Urothelium cell line (cell line): ENCODE data around the gene TULP4.
A peak's percentile ranks its signal among the peaks of the same experiment; 100 is the strongest.
"Not testable (repeated sequence)": the region's sequence is repeated elsewhere in the genome, so short reads cannot be mapped to it uniquely, and the experiment has no call there.

Experiments
- DNase-seq: peaks from one replicate; pipeline ENCODE4 v3.0.0; 2011; ENCODE audit warnings: low spot score, mixed read lengths
- FAIRE-seq: peaks from 2 replicates; lab custom pipeline; 2011; peaks lifted over from hg19 to GRCh38; lab: Jason Lieb, UNC

The TULP4 gene

DNA sequence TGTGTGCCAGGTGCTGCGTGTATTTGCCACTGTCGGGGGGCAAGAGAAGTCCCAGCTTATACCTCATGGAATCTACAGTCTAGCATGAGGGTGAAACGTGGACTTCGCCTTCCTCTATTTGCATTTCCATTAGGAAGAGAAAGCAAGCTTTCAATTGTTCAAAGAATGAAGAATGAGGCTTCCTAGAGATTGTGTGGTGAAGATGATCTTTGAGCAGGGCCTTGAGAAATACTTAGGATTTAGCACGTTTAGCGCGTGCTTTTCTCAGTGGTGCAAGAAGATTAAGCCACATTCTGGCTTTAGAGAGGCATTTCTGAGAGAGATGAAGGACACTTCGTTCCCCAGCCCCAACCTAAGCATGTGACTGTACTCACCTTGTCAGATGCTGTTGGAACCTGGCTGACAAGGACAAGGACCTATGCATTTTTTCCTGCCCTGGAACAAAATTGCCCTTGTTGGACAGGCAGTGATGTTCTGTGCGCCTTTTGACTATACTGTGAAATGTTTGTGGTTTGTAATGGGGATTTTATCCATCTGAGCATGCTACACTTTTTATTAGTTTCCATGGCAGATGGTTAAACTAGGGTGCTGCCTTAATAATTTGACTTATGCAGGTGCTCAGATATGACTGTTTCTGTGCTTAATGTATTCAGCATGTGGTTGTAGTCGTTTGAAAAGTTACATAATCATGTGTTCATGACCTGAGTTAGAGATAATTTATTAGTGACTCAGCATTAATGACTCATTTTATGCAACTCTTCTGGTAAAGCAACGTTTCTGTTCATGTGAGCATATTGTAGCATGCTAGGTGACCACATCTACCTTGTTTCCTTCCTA is 10.7 kb downstream of the TULP4 start:
- FAIRE-seq (no peak), DNase-seq (peak; percentile 31)

DNA sequence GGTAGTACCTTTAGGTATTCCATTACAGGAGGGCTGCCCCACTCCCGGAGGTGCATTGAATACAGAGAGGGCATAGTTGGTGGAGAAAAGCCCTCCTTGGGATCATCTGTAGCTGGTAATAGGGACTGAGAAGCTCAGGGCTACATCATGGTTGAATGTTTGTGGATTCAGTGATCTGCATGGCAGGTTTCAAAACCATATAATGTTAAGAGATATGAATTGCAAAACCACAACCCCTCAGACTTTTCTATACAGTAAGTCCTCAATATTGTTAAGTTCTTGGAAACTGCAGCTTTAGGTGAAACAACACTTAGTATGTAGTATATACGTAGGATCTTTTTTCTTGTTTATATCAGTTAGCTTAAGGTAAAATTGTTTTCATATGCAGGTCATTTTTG is 11.3 kb downstream of the TULP4 start:
- FAIRE-seq: no peak

DNA sequence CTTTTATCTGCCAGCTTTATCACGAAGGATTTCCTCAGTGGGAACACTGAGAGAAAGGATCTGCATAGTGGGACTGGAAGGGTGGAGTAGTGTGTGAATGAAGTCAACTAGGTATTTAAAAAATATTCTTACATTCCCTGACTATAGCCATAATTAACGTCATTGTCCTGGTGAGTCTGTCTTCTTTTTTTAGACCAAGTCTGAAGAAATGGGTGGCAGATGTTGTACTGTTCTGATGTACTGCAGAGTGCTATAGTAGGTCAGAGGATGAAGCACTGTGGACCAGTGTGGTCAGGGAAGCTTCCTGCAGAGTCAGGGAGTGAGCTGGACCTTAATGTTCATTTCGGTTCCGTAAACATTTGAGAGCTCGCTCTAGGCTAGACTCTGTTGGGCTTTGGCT is 11.9 kb downstream of the TULP4 start:
- no peak for DNase-seq
- no peak for FAIRE-seq

More for the DNA sequence above, 11.3 kb downstream of the TULP4 start:
- DNase-seq: no peak

DNA sequence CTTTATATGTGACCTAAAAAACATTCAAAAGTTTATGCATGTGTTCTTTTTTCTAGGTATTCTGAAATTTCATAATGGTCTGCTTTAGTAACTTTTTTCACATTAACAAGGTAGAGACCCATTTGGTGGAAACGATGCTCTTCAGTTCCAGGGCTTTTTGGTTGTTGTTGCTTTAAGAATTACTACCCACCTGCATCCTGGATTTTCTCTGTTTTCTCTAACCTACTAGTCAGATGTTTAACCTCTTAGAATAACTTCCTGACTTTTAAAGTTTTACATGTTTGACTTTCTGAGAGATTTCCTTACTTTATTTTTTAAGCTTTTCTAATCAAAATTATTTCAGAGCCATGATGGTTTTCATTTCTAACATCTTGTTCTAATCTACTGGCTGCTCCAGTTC is 14.9 kb downstream of the TULP4 start:
- DNase-seq (no peak), FAIRE-seq (no peak)

DNA sequence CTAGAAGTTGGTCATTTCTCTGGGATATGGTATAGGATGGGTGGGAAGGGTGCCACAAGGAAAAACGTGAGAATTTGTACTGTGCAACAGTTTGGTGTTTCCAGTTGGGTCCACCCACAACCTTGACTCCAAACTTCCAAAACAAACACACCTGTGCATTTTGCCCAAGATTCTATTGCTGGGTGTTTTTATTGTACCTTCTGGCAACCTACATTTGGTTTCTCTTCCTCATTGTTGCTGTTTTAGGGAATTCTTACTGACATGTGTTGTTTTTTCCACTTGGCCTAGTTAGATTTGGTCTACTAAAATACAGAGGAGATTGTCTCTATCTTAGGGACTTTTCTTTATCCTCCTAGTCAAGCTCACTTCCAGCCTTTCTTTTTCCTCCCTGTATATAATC is 16.7 kb downstream of the TULP4 start:
- FAIRE-seq (no peak), DNase-seq (no peak)

DNA sequence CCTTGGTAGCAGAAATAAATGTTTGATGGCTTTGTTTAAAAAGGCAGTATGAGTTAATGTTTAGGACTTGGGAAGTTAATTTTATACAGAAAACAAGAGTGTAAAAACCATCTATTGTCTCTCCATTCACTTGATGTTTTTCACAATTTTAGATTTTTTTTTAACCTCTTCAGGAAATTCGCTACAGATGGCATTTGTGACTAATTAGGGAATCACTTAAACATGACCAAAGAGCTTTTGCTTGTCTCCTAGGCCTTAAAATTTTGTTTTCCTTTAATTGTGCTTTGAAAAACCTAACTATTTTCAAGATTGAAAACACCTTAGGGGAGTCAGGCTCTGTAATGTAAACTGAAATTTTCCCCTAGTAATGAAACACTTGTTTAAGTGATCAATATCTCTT is 17.3 kb downstream of the TULP4 start:
- DNase-seq: no peak
- FAIRE-seq: no peak

DNA sequence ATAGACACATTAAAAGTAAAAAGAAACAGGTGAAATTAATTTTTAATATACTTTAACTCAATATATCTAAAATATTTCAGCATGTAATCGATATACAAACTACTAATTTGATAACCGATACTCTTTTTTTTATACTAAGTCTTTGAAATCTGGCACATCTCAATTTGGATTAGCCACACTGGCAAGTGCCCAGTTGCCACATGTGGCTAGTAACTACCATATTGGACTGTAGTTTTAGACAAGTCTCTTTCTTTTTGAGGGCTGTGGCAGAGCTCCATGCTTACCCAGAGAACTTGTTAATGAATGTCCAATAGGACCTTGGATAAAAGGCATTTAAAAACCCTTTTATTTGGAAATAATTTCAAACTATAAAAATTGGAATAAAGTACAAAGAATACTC is 17.8 kb downstream of the TULP4 start:
- DNase-seq: no peak
- FAIRE-seq: no peak

DNA sequence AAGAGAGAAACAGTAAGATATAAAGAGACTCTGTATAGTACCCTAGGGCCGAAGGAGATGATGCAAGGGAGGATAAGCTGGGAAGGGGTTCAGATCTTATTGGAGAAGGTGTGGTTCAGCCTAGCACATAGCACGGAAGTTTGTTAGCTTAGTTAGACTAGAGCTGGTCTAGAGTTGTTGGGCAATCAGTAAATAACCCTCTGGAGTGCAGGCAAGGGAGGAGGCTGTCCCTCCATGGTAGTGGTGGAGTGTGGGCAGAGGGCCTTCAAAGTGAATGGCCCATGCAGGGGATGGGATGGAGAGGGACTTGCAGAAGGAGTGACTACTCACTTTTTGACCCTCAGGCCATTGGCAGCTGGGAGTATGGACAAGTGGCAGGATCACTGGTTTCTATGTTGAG is 20.0 kb downstream of the TULP4 start:
- DNase-seq: no peak
- FAIRE-seq: no peak

DNA sequence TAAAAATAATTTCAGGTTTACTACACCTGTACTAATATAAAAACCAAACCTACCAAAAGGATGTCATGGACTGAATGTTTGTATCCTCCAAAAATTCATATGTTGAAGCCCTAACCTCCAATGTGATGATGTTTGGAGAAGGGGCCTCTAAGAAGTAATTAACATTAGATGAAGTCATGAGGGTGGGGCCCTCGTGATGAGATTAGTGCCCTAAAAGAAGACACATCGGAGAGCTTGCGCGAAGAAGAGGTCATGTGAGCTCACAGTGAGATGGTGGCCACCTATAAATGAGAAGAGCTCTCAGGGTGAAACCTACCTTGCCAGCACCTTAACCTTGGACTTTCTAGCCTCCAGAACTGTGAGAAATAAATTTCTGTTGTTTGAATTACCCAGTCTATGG is 20.8 kb downstream of the TULP4 start:
- FAIRE-seq: no peak
- DNase-seq: no peak

DNA sequence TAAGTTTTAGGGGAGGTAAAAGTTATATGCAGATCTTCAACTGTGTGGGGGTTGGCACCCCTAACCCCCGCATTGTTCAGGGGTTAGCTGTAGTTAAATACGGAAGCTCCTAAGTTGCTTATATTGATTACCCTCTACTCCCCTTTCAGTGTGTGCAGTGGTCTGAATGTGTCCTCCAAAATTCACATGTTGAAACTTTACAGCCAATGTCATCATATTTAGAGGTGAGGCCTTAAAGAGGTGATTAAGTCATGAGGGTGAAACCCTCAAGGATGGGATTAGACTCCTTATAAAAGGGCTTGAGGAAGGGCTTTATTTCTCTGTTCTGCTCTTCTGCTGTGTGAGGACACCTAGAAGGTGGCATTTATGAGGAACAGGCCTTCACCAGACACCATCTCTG is 22.3 kb downstream of the TULP4 start:
- no peak for FAIRE-seq
- no peak for DNase-seq

DNA sequence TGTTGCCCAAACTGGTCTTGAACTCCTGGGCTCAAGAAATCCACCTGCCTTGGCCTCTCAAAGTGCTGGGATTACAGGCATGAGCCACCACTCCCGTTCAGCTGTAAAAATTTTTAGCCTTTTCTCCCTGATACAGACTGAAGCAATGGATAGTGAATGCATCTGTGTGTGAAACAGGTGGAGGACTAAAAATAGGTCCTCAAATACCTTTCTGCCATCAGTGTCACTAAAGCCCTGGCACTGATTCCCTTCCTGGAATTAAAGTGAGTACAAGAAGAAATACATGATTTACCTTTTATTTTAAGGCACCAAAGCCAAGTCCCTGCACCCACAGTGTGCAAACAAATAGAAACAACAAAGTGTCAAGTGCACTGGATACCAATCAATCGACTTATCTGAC is 25.1 kb downstream of the TULP4 start:
- FAIRE-seq (no peak), DNase-seq (no peak)

DNA sequence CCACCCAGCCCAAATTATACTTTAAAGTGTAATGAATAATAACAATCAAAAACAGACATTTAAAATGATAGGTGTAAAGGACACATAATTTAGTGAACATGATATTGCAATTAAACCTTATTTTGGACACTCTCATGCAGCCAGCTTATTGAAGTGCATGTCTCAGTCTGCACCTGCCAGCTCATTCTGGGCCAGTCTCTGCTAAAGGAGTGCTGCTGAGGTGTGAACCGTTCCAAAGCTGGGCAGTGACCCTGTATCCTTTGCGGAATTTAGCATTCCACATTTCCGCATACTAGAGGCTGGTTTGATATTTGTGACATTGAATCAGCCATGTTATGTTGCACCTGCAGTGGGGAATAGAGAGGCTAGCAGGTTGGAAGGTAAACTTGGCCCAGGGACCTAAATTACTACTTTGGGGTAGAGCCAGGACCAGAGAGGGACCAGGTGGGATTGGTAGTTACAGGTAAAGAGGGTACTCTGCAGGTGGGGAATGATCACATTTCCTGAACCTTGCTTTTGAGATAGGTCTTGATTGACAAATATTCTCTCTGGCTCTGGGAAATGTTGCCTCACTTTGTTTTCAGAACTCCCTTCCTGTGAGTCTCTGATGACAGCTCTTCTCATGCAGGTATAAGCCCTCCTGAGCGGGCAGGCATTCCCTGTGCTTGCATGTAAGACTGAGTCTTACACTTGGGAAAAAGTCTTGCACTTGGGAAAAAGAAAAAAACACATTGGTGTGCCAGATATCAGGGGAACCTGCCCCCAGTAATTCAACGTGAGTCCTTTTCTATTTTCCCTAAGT is 26.2 kb downstream of the TULP4 start:
- FAIRE-seq (no peak), DNase-seq (no peak)

DNA sequence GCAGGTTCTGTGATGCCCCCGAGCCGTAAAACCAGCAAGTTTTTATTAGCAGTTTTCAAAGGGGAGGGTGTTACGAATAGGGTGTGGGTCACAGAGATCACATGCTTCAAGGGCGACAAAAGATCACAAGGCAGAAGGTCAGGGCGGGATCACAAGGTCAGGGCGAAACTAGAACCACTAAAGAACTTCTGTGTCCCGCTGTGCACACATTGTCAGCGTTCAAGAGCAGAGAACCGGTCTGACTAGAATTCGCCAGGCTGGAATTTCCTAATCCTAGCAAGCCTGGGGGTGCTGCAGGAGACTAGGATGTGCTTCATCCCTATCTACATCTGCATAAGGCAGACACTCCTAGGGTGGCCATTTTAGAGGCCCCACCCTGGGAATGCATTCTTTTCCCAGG is 26.9 kb downstream of the TULP4 start:
- DNase-seq, FAIRE-seq: not testable (repeated sequence)

DNA sequence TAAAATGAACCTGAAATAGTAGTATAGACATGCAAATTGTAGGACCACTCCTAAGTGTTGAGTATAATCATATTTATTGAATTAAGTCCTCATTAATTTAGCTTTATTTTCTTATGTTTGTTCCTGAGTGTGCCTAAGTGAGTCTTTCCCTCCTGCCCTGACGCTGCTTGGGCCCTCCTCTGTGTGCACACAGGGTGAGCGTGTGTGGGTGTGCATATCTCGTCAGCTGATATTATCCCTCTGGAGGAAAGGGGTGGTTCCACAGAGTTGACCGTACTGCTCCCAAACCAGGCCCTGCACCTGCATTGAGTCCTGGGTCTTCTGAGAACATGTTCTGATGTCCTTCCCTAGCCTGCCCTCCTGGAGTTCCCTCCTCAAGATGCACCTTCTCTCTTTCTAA is 28.0 kb downstream of the TULP4 start:
- DNase-seq (no peak), FAIRE-seq (no peak)

DNA sequence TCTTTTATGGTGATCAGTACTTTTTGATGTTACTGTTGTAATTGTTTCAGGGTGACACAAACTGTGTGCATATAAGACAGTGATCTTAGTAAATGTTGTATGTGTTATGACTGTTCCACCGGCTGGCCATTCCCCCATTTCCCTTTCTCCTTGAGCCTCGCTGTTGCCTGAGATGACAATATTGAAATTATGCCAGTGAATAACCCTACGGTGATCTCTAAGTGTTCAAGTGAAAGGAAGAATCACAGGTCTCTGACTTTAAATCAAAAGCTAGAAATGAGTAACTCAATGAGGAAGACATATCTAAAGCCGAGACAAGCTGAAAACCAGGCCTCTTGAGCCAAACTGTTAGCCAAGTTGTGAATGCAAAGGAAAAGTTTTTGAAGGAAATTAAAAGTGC is 32.3 kb downstream of the TULP4 start:
- DNase-seq (no peak), FAIRE-seq (no peak)

DNA sequence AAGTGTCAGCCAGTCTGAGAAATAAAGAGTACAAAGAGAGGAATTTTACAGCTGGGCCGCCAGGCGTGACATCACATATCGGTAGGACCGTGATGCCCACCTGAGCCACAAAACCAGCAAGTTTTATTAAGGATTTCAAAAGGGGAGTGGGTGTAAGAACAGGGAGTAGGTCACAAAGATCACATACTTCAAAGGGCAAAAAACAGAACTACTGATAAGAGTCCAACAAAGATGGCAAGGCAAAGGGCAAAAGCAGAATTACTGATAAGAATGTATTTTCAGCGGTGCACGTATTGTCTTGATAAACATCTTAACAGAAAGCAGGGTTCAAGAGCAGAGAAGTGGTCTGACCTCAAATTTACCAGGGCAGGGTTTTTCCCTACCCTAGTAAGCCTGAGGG is 33.2 kb downstream of the TULP4 start:
- FAIRE-seq, DNase-seq: not testable (repeated sequence)

DNA sequence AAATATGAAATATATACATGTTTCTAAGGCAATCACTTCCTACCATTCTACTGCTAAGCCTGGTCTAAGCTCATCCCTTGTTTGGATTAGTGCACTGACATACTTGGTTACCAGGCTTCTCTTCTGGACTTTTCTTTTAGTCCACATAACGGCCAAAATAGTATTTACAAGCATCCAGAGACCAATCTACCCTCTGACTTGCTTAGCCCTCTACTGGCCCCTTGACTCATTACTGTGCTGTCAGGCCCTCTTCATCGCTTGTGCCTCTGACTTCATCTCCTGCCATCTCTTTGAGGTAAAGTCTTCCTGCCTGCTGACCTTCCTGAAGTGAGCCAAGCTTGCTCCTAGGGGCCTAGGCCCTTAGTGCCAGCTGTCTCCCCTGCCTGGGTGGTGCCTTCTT is 35.1 kb downstream of the TULP4 start:
- DNase-seq: no peak

DNA sequence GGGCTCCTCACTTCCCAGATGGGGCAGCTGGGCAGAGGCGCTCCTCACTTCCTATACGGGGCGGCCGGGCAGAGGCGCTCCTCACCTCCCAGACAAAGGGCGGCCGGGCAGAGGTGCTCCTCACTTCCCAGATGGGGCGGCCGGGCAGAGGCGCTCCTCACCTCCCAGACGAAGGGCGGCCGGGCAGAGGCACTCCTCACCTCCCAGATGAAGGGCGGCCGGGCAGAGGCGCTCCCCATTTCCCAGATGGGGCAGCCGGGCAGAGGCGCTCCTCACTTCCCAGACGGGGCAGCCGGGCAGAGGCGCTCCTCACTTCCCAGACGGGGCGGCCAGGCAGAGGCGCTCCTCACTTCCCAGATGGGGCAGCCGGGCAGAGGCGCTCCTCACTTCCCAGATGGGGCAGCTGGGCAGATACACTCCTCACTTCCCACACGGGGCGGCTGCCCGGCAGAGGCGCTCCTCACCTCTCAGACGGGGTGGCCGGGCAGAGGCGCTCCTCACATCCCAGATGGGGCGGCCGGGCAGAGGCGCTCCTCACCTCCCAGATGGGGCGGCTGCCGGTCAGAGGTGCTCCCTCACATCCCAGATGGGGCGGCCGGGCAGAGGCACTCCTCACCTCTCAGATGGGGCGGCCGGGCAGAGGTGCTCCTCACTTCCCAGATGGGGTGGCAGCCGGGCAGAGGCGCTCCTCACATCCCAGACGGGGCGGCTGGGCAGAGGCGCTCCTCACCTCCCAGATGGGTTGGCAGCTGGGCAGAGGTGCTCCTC is 36.7 kb downstream of the TULP4 start:
- FAIRE-seq, DNase-seq: not testable (repeated sequence)

More for the DNA sequence above, 35.1 kb downstream of the TULP4 start:
- FAIRE-seq: no peak

DNA sequence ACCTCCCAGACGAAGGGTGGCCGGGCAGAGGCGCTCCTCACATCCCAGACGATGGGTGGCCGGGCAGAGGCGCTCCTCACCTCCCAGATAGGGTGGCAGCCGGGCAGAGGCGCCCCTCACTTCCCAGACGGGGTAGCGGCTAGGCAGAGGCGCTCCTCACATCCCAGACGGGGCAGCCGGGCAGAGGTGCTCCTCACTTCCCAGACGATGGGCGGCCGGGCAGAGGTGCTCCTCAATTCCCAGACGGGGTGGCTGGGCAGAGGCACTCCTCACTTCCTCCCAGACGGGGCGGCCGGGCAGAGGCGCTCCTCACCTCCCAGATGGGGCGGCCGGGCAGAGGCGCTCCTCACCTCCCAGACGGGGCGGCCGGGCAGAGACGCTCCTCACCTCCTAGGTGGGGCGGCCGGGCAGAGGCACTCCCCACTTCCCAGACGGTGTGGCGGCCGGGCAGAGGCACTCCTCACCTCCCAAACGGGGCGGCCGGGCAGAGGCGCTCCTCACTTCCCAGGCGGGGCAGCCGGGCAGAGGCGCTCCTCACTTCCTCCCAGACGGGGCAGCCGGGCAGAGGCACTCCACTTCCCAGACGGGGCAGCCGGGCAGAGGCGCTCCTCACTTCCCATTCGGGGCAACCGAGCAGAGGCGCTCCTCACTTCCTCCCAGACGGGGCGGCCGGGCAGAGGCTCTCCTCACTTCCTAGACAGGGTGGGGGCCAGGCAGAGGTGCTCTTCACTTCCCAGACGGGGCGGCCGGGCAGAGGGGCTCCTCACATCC is 37.4 kb downstream of the TULP4 start:
- DNase-seq, FAIRE-seq: not testable (repeated sequence)

DNA sequence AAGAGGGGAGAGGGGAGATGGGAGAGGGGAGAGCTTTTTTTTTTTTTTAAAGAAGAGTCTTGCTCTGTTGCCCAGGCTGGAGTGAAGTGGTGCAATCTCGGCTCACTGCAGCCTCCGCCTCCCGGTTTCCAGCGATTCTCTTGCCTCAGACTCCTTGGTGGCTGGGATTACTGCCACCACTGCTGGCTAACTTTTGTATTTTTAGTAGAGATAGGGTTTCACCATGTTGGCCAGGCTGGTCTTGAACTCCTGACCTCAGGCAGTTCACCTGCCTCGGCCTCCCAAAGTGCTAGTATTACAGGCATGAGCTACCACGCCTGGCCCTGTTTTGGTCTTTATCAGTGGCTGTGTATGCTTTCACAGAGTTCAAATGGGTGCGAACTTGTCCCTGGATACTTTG is 38.5 kb downstream of the TULP4 start:
- FAIRE-seq, DNase-seq: not testable (repeated sequence)
